Smooth muscle cell (in vitro differentiated cells): ENCODE data around the gene ANKRD33. TPM values are rescaled to one million over a fixed set of nuclear protein-coding genes. Genes with fewer than 3 reads are reported as not detected.
A peak's percentile ranks its signal among the peaks of the same experiment; 100 is the strongest.

Experiments
- DNase-seq: peaks from one replicate; lab custom pipeline; 2025; ENCODE audit not compliant: unreplicated experiment; lab: John Stamatoyannopoulos, UW
- H2AFZ ChIP-seq: fragments of 200-600 bp; sonication (generic); 2 replicates; pipeline ENCODE4 v1.6.0; 2016; ENCODE audit warnings: antibody characterized with exemption, low read depth, mild to moderate bottlenecking
- H3F3A ChIP-seq: fragments of 200-600 bp; sonication (generic); 2 replicates; pipeline ENCODE4 v1.6.0; 2017; ENCODE audit warnings: antibody characterized with exemption, low read depth
- H3K27ac ChIP-seq: fragments of 200-600 bp; sonication (generic); 2 replicates; pipeline ENCODE4 v1.5.1; 2016; ENCODE audit warnings: low read depth, mild to moderate bottlenecking
- H3K27me3 ChIP-seq: fragments of 200-600 bp; sonication (generic); 2 replicates; pipeline ENCODE4 v1.6.1; 2016; ENCODE audit warnings: low read depth, mild to moderate bottlenecking
- H3K36me3 ChIP-seq: fragments of 200-600 bp; sonication (generic); 2 replicates; pipeline ENCODE4 v1.5.1; 2016; ENCODE audit warnings: low read depth
- H3K4me1 ChIP-seq: fragments of 200-600 bp; sonication (generic); 2 replicates; pipeline ENCODE4 v1.5.1; 2016; ENCODE audit warnings: low read depth
- H3K4me2 ChIP-seq: fragments of 200-600 bp; sonication (generic); 2 replicates; pipeline ENCODE4 v1.6.0; 2016; ENCODE audit warnings: mild to moderate bottlenecking
- H3K4me3 ChIP-seq: fragments of 200-600 bp; sonication (generic); 2 replicates; pipeline ENCODE4 v1.5.1; 2016; ENCODE audit warnings: mild to moderate bottlenecking
- H3K79me2 ChIP-seq: fragments of 200-600 bp; sonication (generic); 2 replicates; pipeline ENCODE4 v1.6.0; 2016; ENCODE audit warnings: low read depth, mild to moderate bottlenecking
- H3K9ac ChIP-seq: fragments of 200-600 bp; sonication (generic); 2 replicates; pipeline ENCODE4 v1.6.0; 2016; ENCODE audit warnings: low read depth
- H3K9me3 ChIP-seq: fragments of 200-600 bp; sonication (generic); replicated peaks from 2 replicates; pipeline ENCODE4 v1.5.1; 2016; ENCODE audit warnings: low read depth
- H4K20me1 ChIP-seq: fragments of 200-600 bp; sonication (generic); 2 replicates; pipeline ENCODE4 v1.6.0; 2016; ENCODE audit warnings: low read depth
- CTCF ChIP-seq: fragments of 200-600 bp; sonication (generic); IDR thresholded peaks from 2 replicates; pipeline ENCODE4 v1.5.1; 2017; ENCODE audit warnings: borderline replicate concordance, mild to moderate bottlenecking, antibody characterized with exemption; ENCODE audit not compliant: insufficient read depth, poor library complexity, severe bottlenecking
- WGBS: methylation state at CpG from one replicate; pipeline ENCODE4 v1.1.7; 2016; ENCODE audit warnings: low lambda C conversion rate; 5-methylcytosine and 5-hydroxymethylcytosine counted together
- polyA plus RNA-seq: library from polyadenylated mRNA; unstranded; fragments of >200 nt; fragmentation: Nextera tagmentation; extraction: Ambion mirVana; gene quantifications from 2 replicates; pipeline ENCODE4 v1.2.1, GENCODE V29; 2016
- total RNA-seq: library from RNA; depleted of rRNA; stranded (reverse); fragments of >200 nt; gene quantifications from 2 replicates; pipeline ENCODE4 v1.2.3, GENCODE V29; 2014

ANKRD33 gene
- total and polyA plus RNA-seq, 2 experiments from 2014 or later = 1.3 TPM; not detected in 1

- DNase-seq = no peak
- WGBS = 71% methylated on average over 2 of the region's 2 CpGs
Observed at GRCh38 chr12:51926718-51927117, 38.8 kb downstream of the ANKRD33 start.

DNA sequence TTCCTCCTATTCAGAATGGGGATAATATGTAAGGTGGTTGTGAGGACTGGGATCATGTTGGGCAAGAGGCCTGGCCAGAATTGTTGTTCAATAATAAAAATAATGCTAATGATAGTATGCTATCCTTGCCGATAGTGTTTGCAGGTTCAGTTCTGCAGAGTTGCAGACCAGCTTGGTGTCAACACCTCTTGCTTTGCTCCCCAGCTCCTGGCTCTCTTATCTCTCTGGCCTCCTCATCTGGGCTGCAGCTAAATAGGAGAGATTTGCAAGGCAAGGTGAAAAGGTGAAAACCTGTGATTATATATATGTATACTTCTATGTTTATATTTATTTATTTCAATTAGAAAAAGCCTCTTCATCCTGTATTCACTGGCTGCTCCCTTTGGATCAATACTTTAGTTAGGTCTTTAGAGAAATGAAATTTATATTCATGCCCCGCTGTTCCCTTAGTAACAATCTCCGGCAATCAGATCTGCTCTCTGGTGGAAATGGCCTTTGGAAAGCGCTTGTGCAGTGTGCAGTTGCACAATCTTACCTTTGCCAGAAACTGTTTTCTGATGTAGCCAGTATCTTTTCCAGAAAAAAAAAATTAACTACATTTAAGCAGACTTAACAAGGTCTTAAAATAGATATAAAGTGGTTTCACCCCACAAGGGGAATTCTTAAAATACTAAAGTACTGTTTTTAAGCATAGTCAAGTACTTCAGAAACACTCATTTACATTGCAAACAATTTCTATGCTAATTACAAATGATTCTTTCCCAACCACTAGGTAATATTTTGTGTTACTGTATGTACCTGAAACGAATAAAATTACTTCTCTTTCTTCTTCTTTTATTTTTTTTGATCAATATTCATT lies 44.5 kb downstream of the ANKRD33 start:
- Histone ChIP-seq H3K4me2 (no peak overlapping the region), H3K4me3 (no peak overlapping the region), H3K79me2 (no peaks in the 10 kb centered on the region), H3K27me3 (no peaks in the 10 kb centered on the region), H2AFZ (no peak overlapping the region), H3K9ac (no peak overlapping the region), H3F3A (no peaks in the 10 kb centered on the region), H3K27ac (no peak overlapping the region), H3K4me1 (peaks cover 1% of the 10 kb centered on the region), H4K20me1 (no peaks in the 10 kb centered on the region), H3K9me3 (no peaks in the 10 kb centered on the region), H3K36me3 (no peaks in the 10 kb centered on the region)
- 79% methylated on average over 5 of the region's 5 CpGs for WGBS
- DNase-seq = no peak
- no peak for TF ChIP-seq CTCF

More at GRCh38 chr12:51926718-51927117, 38.8 kb downstream of the ANKRD33 start:
- TF ChIP-seq CTCF = peak; percentile 41
- Histone ChIP-seq H3K79me2 (no peaks in the 10 kb centered on the region), H3K4me2 (no peak overlapping the region), H3K27me3 (no peaks in the 10 kb centered on the region), H3K36me3 (no peaks in the 10 kb centered on the region), H4K20me1 (no peaks in the 10 kb centered on the region), H2AFZ (no peak overlapping the region), H3K9ac (no peak overlapping the region), H3K4me3 (no peak overlapping the region), H3F3A (no peaks in the 10 kb centered on the region), H3K4me1 (peaks cover 7% of the 10 kb centered on the region), H3K27ac (no peak overlapping the region), H3K9me3 (no peaks in the 10 kb centered on the region)

GRCh38 chr12:51934080-51934479 lies 46.2 kb downstream of the ANKRD33 start:
- Histone ChIP-seq H2AFZ (no peak overlapping the region), H4K20me1 (no peaks in the 10 kb centered on the region), H3K4me2 (no peak overlapping the region), H3K9me3 (no peaks in the 10 kb centered on the region), H3K27ac (no peak overlapping the region), H3K36me3 (no peaks in the 10 kb centered on the region), H3K79me2 (no peaks in the 10 kb centered on the region), H3K4me3 (no peak overlapping the region), H3K27me3 (no peaks in the 10 kb centered on the region), H3K9ac (no peak overlapping the region), H3K4me1 (peaks cover 4% of the 10 kb centered on the region), H3F3A (no peaks in the 10 kb centered on the region)
- 99% methylated on average over 4 of the region's 4 CpGs for WGBS
- no peak for DNase-seq
- no peak for TF ChIP-seq CTCF

GRCh38 chr12:51937926-51938325 lies 50.0 kb downstream of the ANKRD33 start:
- TF ChIP-seq CTCF = no peak
- Histone ChIP-seq H3K4me2 (no peak overlapping the region), H3K36me3 (no peaks in the 10 kb centered on the region), H3K9ac (no peak overlapping the region), H3K4me1 (peaks cover 4% of the 10 kb centered on the region), H2AFZ (no peak overlapping the region), H3K9me3 (no peaks in the 10 kb centered on the region), H3F3A (peaks cover 2% of the 10 kb centered on the region), H4K20me1 (no peaks in the 10 kb centered on the region), H3K27ac (no peak overlapping the region), H3K79me2 (no peaks in the 10 kb centered on the region), H3K27me3 (no peaks in the 10 kb centered on the region), H3K4me3 (no peak overlapping the region)
- no peak for DNase-seq
- WGBS = 62% methylated on average over 2 of the region's 2 CpGs
